ENCODE results near the gene CHMP6.

CHMP6 gene

DNA sequence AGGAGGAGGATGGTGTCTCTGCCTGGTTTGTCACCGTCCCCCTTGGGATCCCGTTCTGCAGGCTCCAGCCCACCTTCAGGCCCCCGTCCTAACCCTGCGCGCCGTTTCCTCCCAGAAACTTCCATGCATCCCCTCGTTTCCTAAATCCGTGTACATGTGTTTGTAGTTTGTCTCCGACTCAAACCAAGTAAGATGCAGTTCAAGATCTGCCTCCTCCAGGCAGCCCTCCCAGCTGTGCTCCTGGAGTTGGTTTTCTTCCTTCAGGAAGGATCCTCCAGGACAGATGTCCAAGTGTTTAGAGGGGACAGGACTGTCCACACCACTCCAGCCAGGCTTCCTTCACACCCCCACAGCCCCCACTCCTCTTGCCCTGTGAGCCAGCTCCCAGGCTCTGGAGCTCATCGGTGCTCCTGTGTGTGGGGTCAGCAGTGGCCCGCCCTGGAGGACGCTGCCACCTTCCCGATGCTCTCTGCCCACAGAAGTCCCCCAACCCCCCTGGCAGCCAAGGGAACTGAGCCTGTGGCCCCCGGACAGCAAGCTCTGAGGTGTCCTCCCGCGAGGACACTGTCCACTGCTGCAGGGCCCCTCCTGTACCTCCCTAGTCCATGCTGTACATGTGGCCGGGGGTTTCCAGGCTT is 54.6 kb downstream of the CHMP6 start:
- DNase-seq, result no peak

DNA sequence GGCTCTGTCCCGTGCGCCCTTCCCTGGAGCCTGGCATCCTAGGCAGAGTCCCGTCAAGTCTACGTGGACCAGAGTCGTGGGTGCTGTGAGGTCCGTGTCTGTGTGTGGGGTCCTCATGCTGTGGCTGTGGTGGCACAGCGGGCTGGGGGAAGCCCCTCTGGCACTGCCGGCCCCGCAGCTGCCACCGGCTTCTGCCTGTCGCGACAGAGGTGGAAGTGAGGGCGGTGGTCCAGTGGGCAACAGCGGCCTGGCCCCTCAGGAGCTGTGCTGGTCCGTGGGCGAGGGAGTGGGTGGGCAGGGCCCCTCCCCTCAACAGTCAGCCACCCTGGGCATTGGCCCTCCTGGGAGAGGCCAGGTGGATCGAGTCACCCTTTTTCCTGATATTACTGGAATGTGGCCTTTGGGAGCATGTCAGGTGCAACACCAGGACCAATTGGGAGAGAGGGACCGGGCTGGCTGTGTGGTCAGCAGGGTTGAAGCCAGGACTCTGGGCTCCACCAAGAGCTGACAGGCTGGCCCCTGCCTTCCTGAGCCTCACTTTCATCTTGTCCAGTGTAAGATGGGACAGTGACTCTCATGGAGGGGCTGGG is 55.2 kb downstream of the CHMP6 start:
- DNase-seq, result no peak

DNA sequence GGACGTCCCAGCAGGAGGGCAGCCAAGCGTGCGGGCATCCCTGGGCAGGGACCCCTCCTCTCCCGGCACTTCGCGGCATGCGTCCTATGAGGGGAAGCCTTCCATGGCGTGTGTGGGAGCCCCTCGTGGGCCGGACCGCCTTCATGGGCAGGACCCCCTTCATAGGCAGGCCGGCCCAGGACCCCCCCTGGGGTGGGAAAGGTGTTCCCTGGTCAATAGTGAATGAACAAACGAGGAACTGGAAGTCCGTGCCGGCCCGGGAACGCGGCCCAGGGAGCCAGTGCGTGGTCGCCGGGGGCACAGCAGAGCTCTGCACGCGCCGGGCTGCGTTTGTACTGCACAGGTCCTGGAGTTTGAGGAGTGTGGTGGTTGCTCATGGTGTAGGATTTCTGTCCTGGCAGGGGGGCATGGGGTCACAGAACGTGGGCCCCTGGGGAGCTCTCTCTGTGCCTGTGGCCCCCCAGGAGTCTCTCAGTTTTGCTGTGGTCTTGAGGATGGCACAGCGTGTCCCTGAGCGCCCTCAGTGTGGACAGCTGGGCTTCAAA is 57.3 kb downstream of the CHMP6 start:
- no peak for DNase-seq

- no peak for DNase-seq
Observed at GRCh38 chr17:81049372-81049911, 57.8 kb downstream of the CHMP6 start.

All from inflammatory macrophage treated with lipopolysaccharide for 4 hours (primary cell).